Ishikawa (cell line): Measurements from ENCODE around the gene AAGAB.

ENCODE experiments used
- CEBPB ChIP-seq: IDR thresholded peaks from 2 replicates; pipeline ENCODE4 v1.6.1; 2012
- CREB1 ChIP-seq: IDR thresholded peaks from 2 replicates; pipeline ENCODE4 v1.6.1; 2012; ENCODE audit warnings: low read depth
- EGR1 ChIP-seq: IDR thresholded peaks from 2 replicates; pipeline ENCODE4 v1.6.1; 2012
- EP300 ChIP-seq: IDR thresholded peaks from 2 replicates; pipeline ENCODE4 v1.6.1; 2012; ENCODE audit warnings: borderline replicate concordance
- FOXM1 ChIP-seq: IDR thresholded peaks from 2 replicates; pipeline ENCODE4 v1.6.1; 2012; ENCODE audit warnings: low read depth, borderline replicate concordance
- NFIC ChIP-seq: IDR thresholded peaks from 2 replicates; pipeline ENCODE4 v1.6.1; 2012
- RAD21 ChIP-seq: IDR thresholded peaks from 2 replicates; pipeline ENCODE4 v1.6.1; 2012; ENCODE audit warnings: low read depth
- TAF1 ChIP-seq: IDR thresholded peaks from 2 replicates; pipeline ENCODE4 v1.6.1; 2012; ENCODE audit warnings: low read depth, mild to moderate bottlenecking
- TCF12 ChIP-seq: IDR thresholded peaks from 2 replicates; pipeline ENCODE4 v1.6.1; 2012; ENCODE audit warnings: low read depth
- TEAD4 ChIP-seq: IDR thresholded peaks from 2 replicates; pipeline ENCODE4 v1.6.1; 2012
- YY1 ChIP-seq: IDR thresholded peaks from 2 replicates; pipeline ENCODE4 v1.6.1; 2012; ENCODE audit warnings: low read depth
- ZBTB7A ChIP-seq: IDR thresholded peaks from 2 replicates; pipeline ENCODE4 v1.6.1; 2012; ENCODE audit warnings: low read depth
- TF ChIP-seq, protein P1 (sequence below): IDR thresholded peaks from 2 replicates; pipeline ENCODE4 v1.6.1; 2012
- TF ChIP-seq, protein P2 (sequence below): IDR thresholded peaks from 2 replicates; pipeline ENCODE4 v1.6.1; 2012; ENCODE audit warnings: low read depth, mild to moderate bottlenecking
- TF ChIP-seq, protein P3 (sequence below): IDR thresholded peaks from 2 replicates; pipeline ENCODE4 v1.6.1; 2012

AAGAB gene

DNA sequence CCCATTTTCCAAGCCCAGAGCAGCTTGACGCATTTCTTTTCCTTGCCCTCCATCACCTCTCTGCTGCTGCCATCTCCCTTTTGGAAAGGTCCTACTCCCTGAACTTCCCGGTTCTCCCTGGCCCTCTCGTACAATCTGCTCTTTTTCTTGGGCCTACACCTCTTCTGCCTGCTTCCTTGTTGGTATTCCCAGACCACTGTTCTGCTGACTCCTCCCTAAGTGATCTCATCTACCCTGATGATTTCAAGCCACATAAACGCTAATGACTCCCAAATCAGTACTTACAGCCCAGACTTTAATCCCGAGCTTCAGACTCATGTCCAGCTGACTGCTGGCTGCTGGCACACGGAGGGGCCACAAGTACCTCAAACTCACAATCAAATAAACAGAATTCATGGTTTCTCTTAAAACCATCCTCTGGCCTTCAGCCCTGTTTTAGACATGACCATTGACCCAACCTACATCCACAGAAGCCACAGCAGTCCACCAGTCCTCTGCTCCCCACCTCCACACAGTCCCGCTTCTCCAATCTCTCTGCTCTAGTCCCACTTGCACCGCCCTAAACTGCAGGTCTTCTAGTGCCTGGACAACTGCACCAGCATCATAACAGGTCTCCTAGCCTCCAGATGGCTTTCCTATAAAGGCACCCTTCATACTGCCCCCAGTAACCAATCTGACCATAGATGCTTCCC, 57.6 kb downstream of the AAGAB start:
- TF ChIP-seq EGR1: no peak
- TF ChIP-seq, protein P1, sequence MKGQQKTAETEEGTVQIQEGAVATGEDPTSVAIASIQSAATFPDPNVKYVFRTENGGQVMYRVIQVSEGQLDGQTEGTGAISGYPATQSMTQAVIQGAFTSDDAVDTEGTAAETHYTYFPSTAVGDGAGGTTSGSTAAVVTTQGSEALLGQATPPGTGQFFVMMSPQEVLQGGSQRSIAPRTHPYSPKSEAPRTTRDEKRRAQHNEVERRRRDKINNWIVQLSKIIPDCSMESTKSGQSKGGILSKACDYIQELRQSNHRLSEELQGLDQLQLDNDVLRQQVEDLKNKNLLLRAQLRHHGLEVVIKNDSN: no peak
- TF ChIP-seq, protein P2, sequence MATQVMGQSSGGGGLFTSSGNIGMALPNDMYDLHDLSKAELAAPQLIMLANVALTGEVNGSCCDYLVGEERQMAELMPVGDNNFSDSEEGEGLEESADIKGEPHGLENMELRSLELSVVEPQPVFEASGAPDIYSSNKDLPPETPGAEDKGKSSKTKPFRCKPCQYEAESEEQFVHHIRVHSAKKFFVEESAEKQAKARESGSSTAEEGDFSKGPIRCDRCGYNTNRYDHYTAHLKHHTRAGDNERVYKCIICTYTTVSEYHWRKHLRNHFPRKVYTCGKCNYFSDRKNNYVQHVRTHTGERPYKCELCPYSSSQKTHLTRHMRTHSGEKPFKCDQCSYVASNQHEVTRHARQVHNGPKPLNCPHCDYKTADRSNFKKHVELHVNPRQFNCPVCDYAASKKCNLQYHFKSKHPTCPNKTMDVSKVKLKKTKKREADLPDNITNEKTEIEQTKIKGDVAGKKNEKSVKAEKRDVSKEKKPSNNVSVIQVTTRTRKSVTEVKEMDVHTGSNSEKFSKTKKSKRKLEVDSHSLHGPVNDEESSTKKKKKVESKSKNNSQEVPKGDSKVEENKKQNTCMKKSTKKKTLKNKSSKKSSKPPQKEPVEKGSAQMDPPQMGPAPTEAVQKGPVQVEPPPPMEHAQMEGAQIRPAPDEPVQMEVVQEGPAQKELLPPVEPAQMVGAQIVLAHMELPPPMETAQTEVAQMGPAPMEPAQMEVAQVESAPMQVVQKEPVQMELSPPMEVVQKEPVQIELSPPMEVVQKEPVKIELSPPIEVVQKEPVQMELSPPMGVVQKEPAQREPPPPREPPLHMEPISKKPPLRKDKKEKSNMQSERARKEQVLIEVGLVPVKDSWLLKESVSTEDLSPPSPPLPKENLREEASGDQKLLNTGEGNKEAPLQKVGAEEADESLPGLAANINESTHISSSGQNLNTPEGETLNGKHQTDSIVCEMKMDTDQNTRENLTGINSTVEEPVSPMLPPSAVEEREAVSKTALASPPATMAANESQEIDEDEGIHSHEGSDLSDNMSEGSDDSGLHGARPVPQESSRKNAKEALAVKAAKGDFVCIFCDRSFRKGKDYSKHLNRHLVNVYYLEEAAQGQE: no peak
- no peak for TF ChIP-seq TCF12
- TF ChIP-seq NFIC: no peak
- TF ChIP-seq CEBPB: no peak
- TF ChIP-seq CREB1: no peak

DNA sequence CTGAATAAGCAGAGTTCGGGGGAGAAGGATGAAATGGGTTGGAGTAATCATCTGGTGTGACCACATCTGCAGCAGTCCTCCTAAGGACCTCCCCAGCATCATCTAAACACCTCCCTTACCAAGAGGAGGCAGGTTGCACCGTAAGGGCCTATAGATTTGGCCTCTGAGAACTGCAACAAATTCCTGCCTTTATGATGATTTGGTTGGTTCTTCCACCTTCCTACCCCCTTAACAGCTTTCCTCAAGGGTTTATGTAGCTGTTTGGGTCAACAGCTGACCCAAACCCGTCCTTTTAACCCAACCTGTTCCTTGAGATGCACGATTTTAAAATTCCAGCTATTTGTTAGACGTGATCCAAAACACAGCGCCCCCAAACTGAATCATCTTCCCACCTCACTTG, 58.2 kb downstream of the AAGAB start:
- TF ChIP-seq TAF1 (no peak), RAD21 (no peak), TEAD4 (no peak), EGR1 (no peak), TCF12 (no peak), YY1 (no peak), CREB1 (no peak), CEBPB (no peak), FOXM1 (no peak), EP300 (no peak), NFIC (no peak)
- TF ChIP-seq, protein P1: no peak
- TF ChIP-seq, protein P3, sequence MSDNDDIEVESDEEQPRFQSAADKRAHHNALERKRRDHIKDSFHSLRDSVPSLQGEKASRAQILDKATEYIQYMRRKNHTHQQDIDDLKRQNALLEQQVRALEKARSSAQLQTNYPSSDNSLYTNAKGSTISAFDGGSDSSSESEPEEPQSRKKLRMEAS: no peak
- TF ChIP-seq, protein P2: no peak

DNA sequence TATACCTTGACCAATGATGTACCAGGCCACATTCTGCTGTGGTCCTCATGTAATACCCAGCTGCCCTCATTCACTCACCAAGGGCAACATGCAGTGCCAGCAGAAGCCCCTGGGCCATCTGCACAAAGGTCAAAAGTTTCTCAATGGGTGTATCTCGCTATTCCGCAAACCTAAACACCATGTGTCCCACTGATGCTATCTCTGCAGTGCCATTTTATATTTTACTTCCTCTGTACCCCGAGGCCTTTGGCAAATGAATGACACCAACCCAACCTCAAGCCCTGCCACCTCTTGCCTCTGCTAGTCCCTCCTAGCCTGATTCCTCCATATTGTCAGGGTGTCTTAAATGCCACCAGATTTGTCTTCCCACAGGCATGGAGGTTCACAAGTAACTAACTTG, 59.2 kb downstream of the AAGAB start:
- TF ChIP-seq, protein P2: no peak
- TF ChIP-seq CEBPB (no peak), ZBTB7A (no peak), CREB1 (no peak), TAF1 (no peak), YY1 (no peak)
- TF ChIP-seq, protein P3: no peak

DNA sequence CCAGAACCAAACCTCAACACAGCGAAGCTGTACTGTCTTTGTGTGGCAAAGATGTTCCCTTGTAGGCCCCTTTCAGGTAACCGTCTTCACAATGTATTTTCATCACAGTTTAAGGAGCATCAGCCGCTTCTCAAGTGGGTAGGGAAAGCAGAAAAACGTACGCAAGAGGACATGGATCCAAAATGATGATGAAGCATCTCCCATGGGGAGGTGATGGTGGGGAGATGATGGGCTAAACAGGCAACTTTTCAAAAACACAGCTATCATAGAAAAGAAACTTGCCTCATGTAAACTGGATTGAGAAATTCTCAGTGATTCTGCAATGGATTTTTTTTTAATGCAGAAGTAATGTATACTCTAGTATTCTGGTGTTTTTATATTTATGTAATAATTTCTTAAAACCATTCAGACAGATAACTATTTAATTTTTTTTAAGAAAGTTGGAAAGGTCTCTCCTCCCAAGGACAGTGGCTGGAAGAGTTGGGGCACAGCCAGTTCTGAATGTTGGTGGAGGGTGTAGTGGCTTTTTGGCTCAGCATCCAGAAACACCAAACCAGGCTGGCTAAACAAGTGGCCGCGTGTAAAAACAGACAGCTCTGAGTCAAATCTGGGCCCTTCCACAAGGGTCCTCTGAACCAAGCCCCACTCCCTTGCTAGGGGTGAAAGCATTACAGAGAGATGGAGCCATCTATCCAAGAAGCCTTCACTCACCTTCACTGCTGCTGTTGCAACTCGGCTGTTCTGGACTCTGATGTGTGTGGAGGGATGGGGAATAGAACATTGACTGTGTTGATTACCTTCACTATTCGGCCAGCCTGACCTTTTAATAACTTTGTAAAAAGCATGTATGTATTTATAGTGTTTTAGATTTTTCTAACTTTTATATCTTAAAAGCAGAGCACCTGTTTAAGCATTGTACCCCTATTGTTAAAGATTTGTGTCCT, 60.0 kb downstream of the AAGAB start:
- TF ChIP-seq EP300: no peak
- TF ChIP-seq, protein P2: no peak
- no peak for TF ChIP-seq CEBPB
- no peak for TF ChIP-seq CREB1
- no peak for TF ChIP-seq NFIC
- TF ChIP-seq YY1: no peak
- TF ChIP-seq EGR1: no peak
- TF ChIP-seq ZBTB7A: no peak
- TF ChIP-seq, protein P1: no peak
- no peak for TF ChIP-seq TCF12
- no peak for TF ChIP-seq TAF1
- TF ChIP-seq, protein P3: no peak
